Astrocyte of the cerebellum (primary cell): ENCODE measurements around the gene DNASE1L2.

Experiments
- DNase-seq: peaks from one replicate; pipeline ENCODE4 v3.0.0-alpha.2; 2011; ENCODE audit warnings: low read depth
- H3K4me3 ChIP-seq: 2 replicates; pipeline ENCODE4 v1.5.1; 2011; ENCODE audit warnings: mild to moderate bottlenecking, low read depth, low read length, moderate library complexity
- in situ Hi-C: cut with HindIII; loops from 2 replicates; pipeline ENCODE4 v1.10.0; 2017; ENCODE audit warnings: low sequenced_read_pairs
- TF ChIP-seq, protein P1 (sequence below): IDR thresholded peaks from 2 replicates; pipeline ENCODE4 v1.5.1; 2012; ENCODE audit warnings: low read length, low read depth, moderate library complexity, mild to moderate bottlenecking; ENCODE audit errors: missing control alignments

Gene DNASE1L2

DNA sequence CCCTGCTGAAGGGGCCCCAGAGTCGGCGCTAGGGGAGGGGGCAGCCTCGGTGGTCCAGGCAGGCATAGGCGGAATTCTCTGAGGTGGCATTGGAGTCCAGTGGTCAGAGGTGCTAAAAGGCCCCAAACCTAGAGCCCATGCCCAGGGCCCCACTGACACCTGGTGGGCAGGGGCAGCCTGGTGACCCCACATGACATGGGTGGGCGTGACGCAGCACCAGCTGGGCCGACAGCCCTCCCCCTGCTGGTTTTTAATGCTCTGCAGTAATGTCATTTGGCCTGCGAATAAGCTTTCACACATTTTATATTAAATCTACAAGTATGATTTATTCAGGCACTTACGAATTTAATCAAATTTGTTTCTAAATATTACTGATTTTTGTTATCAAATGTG, 33.8 kb downstream of the DNASE1L2 start:
- no peak overlapping the region for H3K4me3 ChIP-seq
- DNase-seq = no peak
- in situ Hi-C loops = loop anchor here (10.0 kb wide), 1 partner anchor 65 kb away; no protein-coding TSS in a partner anchor
- TF ChIP-seq, protein P1, sequence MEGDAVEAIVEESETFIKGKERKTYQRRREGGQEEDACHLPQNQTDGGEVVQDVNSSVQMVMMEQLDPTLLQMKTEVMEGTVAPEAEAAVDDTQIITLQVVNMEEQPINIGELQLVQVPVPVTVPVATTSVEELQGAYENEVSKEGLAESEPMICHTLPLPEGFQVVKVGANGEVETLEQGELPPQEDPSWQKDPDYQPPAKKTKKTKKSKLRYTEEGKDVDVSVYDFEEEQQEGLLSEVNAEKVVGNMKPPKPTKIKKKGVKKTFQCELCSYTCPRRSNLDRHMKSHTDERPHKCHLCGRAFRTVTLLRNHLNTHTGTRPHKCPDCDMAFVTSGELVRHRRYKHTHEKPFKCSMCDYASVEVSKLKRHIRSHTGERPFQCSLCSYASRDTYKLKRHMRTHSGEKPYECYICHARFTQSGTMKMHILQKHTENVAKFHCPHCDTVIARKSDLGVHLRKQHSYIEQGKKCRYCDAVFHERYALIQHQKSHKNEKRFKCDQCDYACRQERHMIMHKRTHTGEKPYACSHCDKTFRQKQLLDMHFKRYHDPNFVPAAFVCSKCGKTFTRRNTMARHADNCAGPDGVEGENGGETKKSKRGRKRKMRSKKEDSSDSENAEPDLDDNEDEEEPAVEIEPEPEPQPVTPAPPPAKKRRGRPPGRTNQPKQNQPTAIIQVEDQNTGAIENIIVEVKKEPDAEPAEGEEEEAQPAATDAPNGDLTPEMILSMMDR = no peak

DNA sequence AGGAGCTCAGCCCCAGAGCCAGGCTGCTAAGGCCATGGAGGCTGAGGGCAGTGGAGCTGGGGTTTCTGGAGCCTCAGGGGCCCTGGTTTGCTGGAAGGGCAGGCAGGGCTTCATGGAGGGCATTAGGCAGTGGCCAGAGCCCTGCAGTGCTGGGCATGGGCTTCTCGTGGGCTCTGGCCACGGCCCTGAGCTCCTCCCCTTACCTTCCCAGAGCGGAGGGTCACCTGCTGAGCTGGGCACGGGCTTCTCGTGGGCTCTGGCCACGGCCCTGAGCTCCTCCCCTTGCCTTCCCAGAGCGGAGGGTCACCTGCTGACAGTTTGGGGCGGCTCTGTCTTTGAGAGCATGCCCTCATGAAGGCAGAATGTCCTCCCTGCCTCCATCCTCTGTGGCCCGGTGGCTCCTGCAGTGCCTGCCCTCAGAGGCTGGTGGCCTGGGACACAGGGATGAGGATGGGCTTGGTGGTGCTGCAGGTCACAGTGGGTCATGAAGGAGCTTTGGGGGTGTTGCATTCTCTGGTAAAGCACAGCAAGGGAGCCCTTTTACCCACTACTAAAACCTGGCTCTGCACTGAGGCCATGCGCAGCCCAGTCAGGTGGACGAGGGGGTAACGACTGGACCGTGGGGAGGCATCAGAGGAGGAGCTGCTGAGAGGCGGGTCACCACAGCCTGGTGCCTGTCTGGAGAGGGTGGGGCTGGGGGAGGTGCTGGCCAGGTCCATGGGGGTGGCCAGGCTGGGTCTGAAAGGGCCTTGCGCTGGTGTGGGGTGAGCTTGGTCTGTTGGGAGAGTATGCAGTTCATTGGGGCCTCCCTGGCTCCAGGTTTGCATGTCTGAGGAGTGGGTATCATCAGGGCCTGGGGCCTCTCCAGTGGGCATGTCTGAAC, 34.6 kb downstream of the DNASE1L2 start:
- TF ChIP-seq, protein P1 = no peak
- in situ Hi-C loops = loop anchor here (10.0 kb wide), 1 partner anchor 64 kb away; no protein-coding TSS in a partner anchor
- no peak overlapping the region for H3K4me3 ChIP-seq
- no peak for DNase-seq

GRCh38 chr16:2271848-2272461, 35.7 kb downstream of the DNASE1L2 start:
- in situ Hi-C loops = loop anchor here (10.0 kb wide), 1 partner anchor 63 kb away; no protein-coding TSS in a partner anchor
- no peak for DNase-seq
- TF ChIP-seq, protein P1 = no peak
- H3K4me3 ChIP-seq = no peak overlapping the region

- in situ Hi-C loops = loop anchor here (10.0 kb wide), 1 partner anchor 61 kb away; no protein-coding TSS in a partner anchor
- TF ChIP-seq, protein P1 = no peak
- no peak overlapping the region for H3K4me3 ChIP-seq
- no peak for DNase-seq
Measured at GRCh38 chr16:2273484-2273883, 37.2 kb downstream of the DNASE1L2 start.

- no peak overlapping the region for H3K4me3 ChIP-seq
- no peak for DNase-seq
- TF ChIP-seq, protein P1 = no peak
- in situ Hi-C loops = loop anchor here (10.0 kb wide), 1 partner anchor 61 kb away; no protein-coding TSS in a partner anchor
Measured at GRCh38 chr16:2273931-2274330, 37.7 kb downstream of the DNASE1L2 start.

DNA sequence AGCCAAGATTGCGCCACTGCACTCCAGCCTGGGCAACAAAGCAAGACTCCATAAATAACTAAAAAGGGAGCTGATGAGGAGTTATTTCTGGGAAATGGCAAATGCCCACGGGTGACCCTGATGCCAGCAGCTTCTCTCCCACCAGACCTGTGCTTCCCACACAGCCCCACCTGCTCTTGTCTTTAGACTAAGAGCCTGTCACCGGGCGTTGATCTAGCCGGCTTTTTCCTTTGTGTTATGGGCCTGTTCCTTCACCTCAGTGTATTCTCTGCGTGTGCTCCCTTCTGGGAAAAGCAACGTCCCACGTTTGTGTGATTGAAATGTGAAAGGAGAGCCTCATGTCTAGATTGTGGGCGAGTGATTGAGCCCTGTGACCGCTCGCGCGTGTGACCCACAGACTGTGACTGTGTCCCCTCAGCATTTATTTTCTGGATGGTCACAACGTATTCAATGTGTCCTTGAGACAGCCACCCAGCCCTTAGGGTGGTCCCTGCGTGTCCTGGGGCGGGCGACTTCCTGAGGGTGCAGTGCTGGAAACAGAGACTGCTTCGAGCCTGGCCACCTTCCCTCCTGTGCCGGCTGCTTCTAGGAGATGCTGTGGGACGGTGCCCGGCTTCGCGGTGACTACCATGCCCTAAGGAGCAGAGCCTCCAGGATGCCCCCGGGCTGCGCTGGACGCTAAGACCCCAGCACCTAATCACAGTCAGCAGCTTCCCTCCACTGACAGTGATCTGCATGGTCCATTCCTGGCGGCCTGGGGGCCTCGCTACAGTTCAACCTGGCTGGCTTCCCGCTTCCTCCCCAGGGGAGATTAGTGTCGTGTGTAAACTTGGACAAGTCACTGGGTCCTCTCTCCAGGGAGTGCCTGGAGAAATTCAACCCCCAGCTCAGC, 39.5 kb downstream of the DNASE1L2 start:
- TF ChIP-seq, protein P1 = no peak
- H3K4me3 ChIP-seq = no peak overlapping the region
- in situ Hi-C loops = loop anchor here (10.0 kb wide), 1 partner anchor 59 kb away; no protein-coding TSS in a partner anchor
- DNase-seq = no peak
